VCaP (cell line): ENCODE results near the gene DNAJC2.
"Not testable (repeated sequence)": the region's sequence is repeated elsewhere in the genome, so short reads cannot be mapped to it uniquely, and the experiment has no call there.

Experiments used
- H3K27ac ChIP-seq: fragments of 450-650 bp; 2 replicates; pipeline ENCODE4 v1.5.1; 2017

The DNAJC2 gene

GRCh38 chr7:103274867-103275266 lies 69.7 kb downstream of the DNAJC2 start:
- not testable (repeated sequence) for H3K27ac ChIP-seq

- H3K27ac ChIP-seq = not testable (repeated sequence)
Measured at GRCh38 chr7:103273374-103273773, 71.2 kb downstream of the DNAJC2 start.

DNA sequence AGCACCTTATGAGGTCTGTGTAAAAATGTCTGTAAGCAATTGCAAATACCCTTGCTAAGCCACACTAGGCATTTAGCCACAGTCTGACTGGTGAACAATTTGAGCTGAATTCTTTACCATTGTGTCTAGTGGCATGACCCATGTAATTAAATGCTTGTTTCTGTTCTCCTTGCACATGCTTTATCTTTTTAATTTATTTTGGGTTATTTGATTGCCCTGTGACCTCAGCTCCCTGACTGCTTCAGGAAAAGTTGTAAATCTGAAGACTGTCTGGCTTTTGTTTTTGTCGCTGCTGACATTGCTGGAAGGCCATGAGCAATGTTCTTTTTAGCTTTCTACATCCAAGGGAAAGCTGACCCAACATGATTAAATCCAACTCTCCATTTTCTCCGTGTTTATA lies 78.3 kb downstream of the DNAJC2 start:
- H3K27ac ChIP-seq = peak overlapping the region; percentile 37

GRCh38 chr7:103264054-103264453 lies 80.5 kb downstream of the DNAJC2 start:
- not testable (repeated sequence) for H3K27ac ChIP-seq
